Astrocyte of the spinal cord (primary cell): ENCODE data around the gene S100A2.
A peak's percentile ranks its signal among the peaks of the same experiment; 100 is the strongest.

Experiments used
- DNase-seq: peaks from one replicate; pipeline ENCODE4 v3.0.0; 2011; ENCODE audit warnings: low read depth, low spot score
- H3K4me3 ChIP-seq: 2 replicates; pipeline ENCODE4 v1.5.1; 2011; ENCODE audit warnings: low read depth, mild to moderate bottlenecking, low read length, moderate library complexity
- in situ Hi-C: cut with HindIII; loops from 2 replicates; pipeline ENCODE4 v1.10.0; 2017; ENCODE audit warnings: low sequenced_read_pairs
- TF ChIP-seq, protein P1 (sequence below): IDR thresholded peaks from 2 replicates; pipeline ENCODE4 v1.5.1; 2012; ENCODE audit warnings: low read depth, mild to moderate bottlenecking, low read length, inconsistent platforms

The S100A2 gene

DNA sequence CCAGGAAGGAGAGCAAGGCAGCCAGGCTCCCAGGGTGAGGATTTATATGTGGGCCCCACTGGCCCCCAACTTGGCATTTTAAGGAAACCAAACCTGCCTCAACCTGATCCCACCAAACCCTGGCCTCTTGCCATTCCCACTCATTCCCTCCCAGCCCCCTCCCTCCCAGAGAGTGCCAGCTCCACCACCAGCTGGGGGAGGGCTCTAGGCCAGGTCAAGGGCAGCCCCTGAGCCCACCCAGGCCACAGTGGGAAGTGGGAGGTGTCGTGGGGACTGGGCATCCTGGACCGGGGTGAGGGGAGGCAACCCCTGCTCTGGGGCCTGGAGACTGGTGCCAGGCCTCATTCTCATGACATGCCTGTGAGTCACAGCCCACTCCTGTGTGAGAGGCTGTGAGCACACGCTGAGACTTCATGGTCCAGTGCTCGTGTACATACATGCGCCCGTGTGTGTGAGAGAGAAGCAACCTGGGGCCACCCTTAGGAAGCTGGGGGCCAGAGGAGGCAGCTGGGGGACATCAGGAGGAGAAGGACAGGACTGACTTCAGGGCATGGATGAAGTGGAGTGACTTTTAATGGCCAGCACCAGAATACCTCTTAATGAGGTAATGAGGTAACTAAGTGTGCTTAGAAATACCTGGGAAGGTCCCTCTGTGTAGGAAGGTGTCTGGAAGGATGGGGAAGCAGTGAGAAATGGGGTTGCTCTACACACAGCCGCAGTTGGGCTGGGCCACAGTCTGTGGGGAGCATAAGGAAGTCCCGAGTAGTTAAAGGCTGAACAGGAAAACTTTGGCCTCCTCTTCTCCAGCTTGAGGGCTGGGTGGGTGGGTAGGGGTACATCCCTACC, at the start of gene S100A2:
S100A2 (minus strand) TSS at position 316 of the 846 bp plus-strand sequence. CDS start 1,967 bp downstream, outside the sequence.
- in situ Hi-C loops, result no loop called here
- DNase-seq, result peak; percentile 92
- no peak within 1 kb of the TSS for H3K4me3 ChIP-seq
- TF ChIP-seq, protein P1, sequence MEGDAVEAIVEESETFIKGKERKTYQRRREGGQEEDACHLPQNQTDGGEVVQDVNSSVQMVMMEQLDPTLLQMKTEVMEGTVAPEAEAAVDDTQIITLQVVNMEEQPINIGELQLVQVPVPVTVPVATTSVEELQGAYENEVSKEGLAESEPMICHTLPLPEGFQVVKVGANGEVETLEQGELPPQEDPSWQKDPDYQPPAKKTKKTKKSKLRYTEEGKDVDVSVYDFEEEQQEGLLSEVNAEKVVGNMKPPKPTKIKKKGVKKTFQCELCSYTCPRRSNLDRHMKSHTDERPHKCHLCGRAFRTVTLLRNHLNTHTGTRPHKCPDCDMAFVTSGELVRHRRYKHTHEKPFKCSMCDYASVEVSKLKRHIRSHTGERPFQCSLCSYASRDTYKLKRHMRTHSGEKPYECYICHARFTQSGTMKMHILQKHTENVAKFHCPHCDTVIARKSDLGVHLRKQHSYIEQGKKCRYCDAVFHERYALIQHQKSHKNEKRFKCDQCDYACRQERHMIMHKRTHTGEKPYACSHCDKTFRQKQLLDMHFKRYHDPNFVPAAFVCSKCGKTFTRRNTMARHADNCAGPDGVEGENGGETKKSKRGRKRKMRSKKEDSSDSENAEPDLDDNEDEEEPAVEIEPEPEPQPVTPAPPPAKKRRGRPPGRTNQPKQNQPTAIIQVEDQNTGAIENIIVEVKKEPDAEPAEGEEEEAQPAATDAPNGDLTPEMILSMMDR, result no peak

DNA sequence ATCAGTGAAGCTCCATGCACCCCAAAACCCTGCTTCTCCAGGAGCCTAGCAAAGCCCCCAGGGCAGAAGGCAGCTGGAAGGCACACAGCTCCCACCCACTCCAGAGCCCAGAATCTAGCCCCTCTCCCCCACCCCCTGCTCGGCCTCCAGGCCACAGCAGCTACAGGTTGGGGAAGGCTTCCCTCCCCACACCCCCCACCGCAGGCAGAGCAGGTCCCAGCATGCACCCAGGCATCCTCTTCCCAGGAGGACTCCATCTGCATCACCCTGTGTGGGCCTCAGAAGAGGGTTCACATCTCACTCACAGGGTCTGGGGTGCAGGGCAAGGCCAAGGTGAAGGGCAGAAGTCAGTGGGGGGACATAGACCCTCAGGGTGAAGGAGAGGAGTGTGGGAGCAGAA, 49.8 kb upstream of the S100A2 start:
- no peak overlapping the region for H3K4me3 ChIP-seq
- in situ Hi-C loops, result no loop called here
- no peak for DNase-seq
- TF ChIP-seq, protein P1, result no peak

DNA sequence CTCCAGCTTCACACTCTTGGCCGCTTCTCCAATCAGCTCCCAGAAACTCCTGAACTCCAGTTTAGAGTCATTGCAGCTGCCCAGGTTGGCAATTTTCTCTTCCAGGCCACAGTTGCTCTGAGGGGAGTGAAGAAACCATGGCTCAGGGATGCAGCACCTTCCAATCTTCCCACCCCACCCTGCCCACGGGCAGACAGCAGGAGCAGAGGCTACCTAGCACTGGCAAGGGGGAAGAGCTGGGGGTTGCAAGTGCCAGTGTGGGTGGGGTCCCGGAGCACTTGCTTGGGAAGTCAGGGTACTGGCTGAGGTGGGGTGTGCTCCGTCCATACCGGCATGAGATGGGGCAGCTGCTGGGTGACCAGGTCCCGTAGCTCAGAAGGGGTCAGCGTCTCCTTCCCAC, 49.3 kb upstream of the S100A2 start:
- DNase-seq, result no peak
- TF ChIP-seq, protein P1, result no peak
- in situ Hi-C loops, result no loop called here
- no peak overlapping the region for H3K4me3 ChIP-seq

DNA sequence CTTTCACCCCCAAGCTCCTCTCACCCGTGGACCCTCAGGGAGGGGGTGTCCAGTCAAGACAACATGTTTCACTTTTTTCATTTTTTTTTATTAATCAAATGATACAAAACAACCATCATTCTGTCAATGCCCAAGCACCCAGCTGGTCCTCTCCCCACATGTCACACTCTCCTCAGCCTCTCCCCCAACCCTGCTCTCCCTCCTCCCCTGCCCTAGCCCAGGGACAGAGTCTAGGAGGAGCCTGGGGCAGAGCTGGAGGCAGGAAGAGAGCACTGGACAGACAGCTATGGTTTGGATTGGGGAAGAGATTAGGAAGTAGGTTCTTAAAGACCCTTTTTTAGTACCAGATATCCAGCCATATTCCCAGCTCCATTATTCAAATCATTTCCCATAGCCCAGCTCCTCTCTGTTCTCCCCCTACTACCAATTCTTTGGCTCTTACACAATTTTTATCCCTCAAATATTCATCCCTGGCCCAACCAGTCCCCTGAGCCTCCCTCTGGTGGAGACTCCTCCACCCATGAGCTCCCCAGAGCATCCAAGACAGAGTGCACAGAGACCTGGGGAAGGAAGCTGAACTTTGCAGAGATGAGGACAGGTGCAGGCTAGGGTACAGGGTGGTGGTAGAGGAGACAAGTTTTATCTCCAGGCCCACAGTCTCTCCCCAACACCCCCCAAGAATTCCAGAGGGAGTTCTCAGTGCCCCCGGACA, 48.7 kb upstream of the S100A2 start:
- TF ChIP-seq, protein P1, result no peak
- in situ Hi-C loops, result no loop called here
- no peak overlapping the region for H3K4me3 ChIP-seq
- no peak for DNase-seq

DNA sequence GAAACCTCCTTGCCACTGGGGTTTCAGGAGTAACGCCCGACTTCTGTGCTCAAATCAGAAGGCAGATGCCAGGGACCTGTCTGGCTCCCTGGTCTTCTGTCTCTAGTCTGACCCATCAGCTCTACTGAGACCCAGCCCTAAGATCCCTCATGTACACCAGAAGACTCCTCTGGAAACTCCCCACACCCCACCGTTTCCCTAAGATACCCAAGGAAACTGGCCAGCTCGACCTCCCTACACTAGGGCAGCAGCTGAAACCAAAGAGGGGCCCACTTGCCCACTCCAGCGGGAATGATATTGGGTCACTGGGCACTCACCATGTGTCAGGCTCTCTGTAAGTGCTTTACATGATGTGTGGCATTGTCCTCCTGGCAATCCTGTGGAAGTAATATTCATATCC, 47.8 kb upstream of the S100A2 start:
- no peak for DNase-seq
- H3K4me3 ChIP-seq, result peak overlapping the region; percentile 86
- in situ Hi-C loops, result no loop called here
- TF ChIP-seq, protein P1, result no peak

DNA sequence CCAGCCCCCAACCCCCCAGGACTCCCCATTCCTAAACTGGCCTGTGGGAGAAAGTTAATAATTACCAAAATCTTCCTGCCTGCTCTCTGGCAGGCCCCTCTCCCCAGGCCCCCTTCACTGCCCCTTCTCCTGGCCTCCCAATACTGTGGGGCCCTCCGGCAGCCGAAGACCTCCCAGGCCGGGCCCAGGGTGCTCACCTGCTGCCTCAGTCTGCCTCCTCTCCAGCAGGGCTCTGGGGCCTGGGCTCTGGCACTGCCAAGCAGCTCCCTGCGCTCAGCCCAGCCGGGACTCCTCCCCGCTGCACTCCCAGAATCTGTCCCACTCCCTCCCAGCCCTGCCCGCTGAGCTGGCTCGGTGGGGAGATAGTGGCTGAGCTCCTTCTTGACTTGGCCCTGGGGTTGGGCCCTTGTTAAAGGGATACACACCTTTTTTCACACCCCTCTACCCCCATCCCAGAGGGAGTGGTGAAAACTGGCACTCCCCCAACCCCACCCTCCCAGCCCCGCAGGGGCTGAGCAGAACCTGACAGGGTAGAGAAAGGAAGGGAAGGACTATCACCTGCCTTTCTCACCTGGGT, 47.2 kb upstream of the S100A2 start, which contains the start of gene S100A16:
S100A16 (minus strand) TSS at position 383 of the 577 bp plus-strand sequence. CDS start 4,986 bp downstream, outside the sequence.
- DNase-seq, result peak; percentile 71
- peak within 1 kb of the TSS; percentile 86 for H3K4me3 ChIP-seq
- TF ChIP-seq, protein P1, result no peak
- in situ Hi-C loops, result no loop called here
